ENCODE data around the gene MT1F. TPM values are rescaled to one million over a fixed set of nuclear protein-coding genes. Genes with fewer than 3 reads are reported as not detected.

Gene MT1F
- total and polyA plus RNA-seq, 10 of the 15 experiments (the other 5 are each of a cell fraction or from before 2014, with no cell fraction given): 0.28 to 2.5 (median 1.1) TPM; not detected in 1

GRCh38 chr16:56682703-56683397 lies 25.1 kb downstream of the MT1F start:
- TF ChIP-seq CBX5 (IDR thresholded peaks at IDR 0.05; ENCODE audit: low read depth): no peak
- no peak for TF ChIP-seq SMC3 (IDR thresholded peaks at IDR 0.05; ENCODE audit: borderline replicate concordance, low read length)
- TF ChIP-seq FOXK2 (IDR thresholded peaks at IDR 0.05): no peak
- no peak for TF ChIP-seq NFYB (IDR thresholded peaks at IDR 0.05; ENCODE audit: insufficient read depth, low read depth, low read length)
- TF ChIP-seq GATAD2B (conservative IDR thresholded peaks at IDR 0.05; ENCODE audit: low read depth): no peak
- TF ChIP-seq TARDBP (IDR thresholded peaks at IDR 0.05; ENCODE audit: borderline replicate concordance): no peak
- no peak for TF ChIP-seq SMARCA5 (IDR thresholded peaks at IDR 0.05)
- no peak for TF ChIP-seq ZBTB4 (CRISPR knock-in tag; IDR thresholded peaks at IDR 0.05)
- TF ChIP-seq SIX5 (IDR thresholded peaks at IDR 0.05; ENCODE audit: low read depth, low read length, severe bottlenecking): no peak
- TF ChIP-seq BHLHE40 (IDR thresholded peaks at IDR 0.05; ENCODE audit: borderline replicate concordance in 1 of 2, low read depth in 2 of 2, low read length in 1 of 2): no peak
- no peak for TF ChIP-seq PRDM15 (CRISPR knock-in tag; IDR thresholded peaks at IDR 0.05)
- no peak for TF ChIP-seq RELA (IDR thresholded peaks at IDR 0.05; ENCODE audit: borderline replicate concordance, partially characterized antibody)
- TF ChIP-seq IKZF1 (conservative IDR thresholded peaks at IDR 0.05): no peak
- no peak for TF ChIP-seq IRF3 (IDR thresholded peaks at IDR 0.05)
- no peak for TF ChIP-seq ZNF622 (IDR thresholded peaks at IDR 0.05)
- Histone ChIP-seq H3K9ac (ENCODE audit: control insufficient read depth, insufficient read depth, low read length) (peak overlapping the region; percentile 84), H3K27me3 (replicated peaks in 1 of 2; ENCODE audit: control insufficient read depth in 2 of 2, insufficient read depth in 2 of 2, low read length in 1 of 2) (no peaks in the 10 kb centered on the region; a peak in 1 of 4 replicates), H3K4me3 (peak overlapping the region; percentile 76), H3K4me1 (ENCODE audit: control insufficient read depth, insufficient read depth, low read length) (peaks cover 12% of the 10 kb centered on the region), H3K36me3 (ENCODE audit: control insufficient read depth in 2 of 2, insufficient read depth in 2 of 2, low read length in 1 of 2) (no peaks in the 10 kb centered on the region), H3K27ac (ENCODE audit: control insufficient read depth, insufficient read depth) (peak overlapping the region; percentile 39; the same call in 1 of the 2 replicates), H3K4me2 (ENCODE audit: control insufficient read depth, insufficient read depth) (peak overlapping the region; percentile 100), H2AFZ (ENCODE audit: control insufficient read depth, low read depth, low read length) (peak overlapping the region; percentile 97), H4K20me1 (ENCODE audit: control insufficient read depth, insufficient read depth) (no peaks in the 10 kb centered on the region), H3K9me3 (replicated peaks; ENCODE audit: control insufficient read depth, insufficient read depth, low read length) (no peaks in the 10 kb centered on the region), H3K79me2 (ENCODE audit: control insufficient read depth, insufficient read depth, low read length) (no peaks in the 10 kb centered on the region)
- SMC1A ChIA-PET (ENCODE audit: uncharacterized antibody, unreplicated experiment): interaction anchor here (0.8 to 1.5 kb wide), 4 partner anchors 9 to 106 kb away, joined by 3 to 11 read pairs (median 3); no protein-coding TSS in a partner anchor
- FAIRE-seq (no peak), DNase-seq (ENCODE audit: low read depth, low spot score) (no peak), ATAC-seq (peak; percentile 34)
- WGBS (ENCODE audit: insufficient coverage, insufficient replicate concordance, low lambda C conversion rate, missing lambda C conversion rate): 24% methylated on average over 8 of the region's 8 CpGs
- RAD21 ChIA-PET (ENCODE audit: unreplicated experiment): interaction anchor here (1.0 to 1.7 kb wide), 4 partner anchors 9 to 71 kb away, joined by 3 to 6 read pairs (median 3); no protein-coding TSS in a partner anchor
- BruUV-seq (replicated peaks): TSS peak; percentile 88
- in situ Hi-C loops (cut with MboI): loop anchor here (25.0 kb wide), 1 partner anchor 746 kb away; no protein-coding TSS in a partner anchor
- POLR2A ChIA-PET: interaction anchor here (0.6 to 0.7 kb wide), 2 partner anchors 73 to 216 kb away, joined by 3 read pairs; no protein-coding TSS in a partner anchor
- CTCF ChIA-PET: interaction anchor here (1.0 to 2.5 kb wide), 3 partner anchors 19 to 326 kb away, joined by 3 to 13 read pairs (median 3); no protein-coding TSS in a partner anchor
- intact Hi-C loops (cut with micrococcal nuclease; ENCODE audit: unreplicated experiment): loop anchor here (1.0 kb wide), 1 partner anchor 74 kb away; no protein-coding TSS in a partner anchor

Data from GM12878 (cell line).